PC-3 (cell line): ENCODE results near the gene RTKN2. TPM values are rescaled to one million over a fixed set of nuclear protein-coding genes. Genes with fewer than 3 reads are reported as not detected.

Experiments used
- ATAC-seq: fragments of 200-7000 bp; cut with Tn5 transposase; 2 replicates; pipeline ENCODE4 v1.9.1; 2020; ENCODE audit warnings: mild to moderate bottlenecking, moderate library complexity
- BruUV-seq: library from RNA; stranded (reverse); fragments of 400-500 nt; replicated peaks from 2 replicates; lab custom pipeline; 2021; lab: Mats Ljungman, UMichigan
- CTCF ChIA-PET: fragments of 300-600 bp; sonication (Branson Sonifier 250); formaldehyde crosslinking; loops from one replicate; lab custom pipeline; 2022; ENCODE audit warnings: antibody characterized with exemption; lab: Charles Lee
- POLR2A ChIA-PET: fragments of 300-600 bp; sonication (Branson Sonifier 250); formaldehyde crosslinking; loops from one replicate; lab custom pipeline; 2022; ENCODE audit warnings: antibody characterized with exemption; ENCODE audit not compliant: unreplicated experiment; lab: Charles Lee
- DNase-seq: peaks from one replicate; pipeline ENCODE4 v3.0.0-alpha.2; 2015
- H2AFZ ChIP-seq: fragments of 300-600 bp; sonication (generic); 2 replicates; pipeline ENCODE4 v1.6.0; 2016; ENCODE audit warnings: antibody characterized with exemption, low read length
- H3F3A ChIP-seq: fragments of 300-600 bp; sonication (generic); one replicate; pipeline ENCODE4 v1.6.0; 2017; ENCODE audit warnings: antibody characterized with exemption, low read length, control low read depth, mild to moderate bottlenecking; ENCODE audit not compliant: unreplicated experiment
- H3K27ac ChIP-seq: fragments of 300-600 bp; sonication (generic); 2 replicates; pipeline ENCODE4 v1.5.1; 2016; ENCODE audit warnings: mild to moderate bottlenecking, low read length
- H3K27me3 ChIP-seq: fragments of 300-600 bp; sonication (generic); 2 replicates; pipeline ENCODE4 v1.6.1; 2016; ENCODE audit warnings: low read length, mixed read lengths
- H3K36me3 ChIP-seq: fragments of 300-600 bp; sonication (generic); 2 replicates; pipeline ENCODE4 v1.6.1; 2016; ENCODE audit warnings: low read depth, mixed run types, low read length, mixed read lengths
- H3K4me1 ChIP-seq: fragments of 300-600 bp; sonication (generic); 2 replicates; pipeline ENCODE4 v1.5.1; 2016; ENCODE audit warnings: low read length; ENCODE audit not compliant: insufficient read depth
- H3K4me2 ChIP-seq: fragments of 300-600 bp; sonication (generic); 2 replicates; pipeline ENCODE4 v1.6.0; 2016; ENCODE audit warnings: low read length
- H3K4me3 ChIP-seq: fragments of 300-600 bp; sonication (generic); 2 replicates; pipeline ENCODE4 v1.5.1; 2016; ENCODE audit warnings: mild to moderate bottlenecking, low read length, mixed read lengths
- H3K79me2 ChIP-seq: fragments of 300-600 bp; sonication (generic); 2 replicates; pipeline ENCODE4 v1.6.1; 2017; ENCODE audit warnings: low read length, mixed read lengths
- H3K9ac ChIP-seq: fragments of 300-600 bp; sonication (generic); 2 replicates; pipeline ENCODE4 v1.6.0; 2016; ENCODE audit warnings: mild to moderate bottlenecking, low read length
- H3K9me2 ChIP-seq: fragments of 300-600 bp; sonication (generic); replicated peaks from 2 replicates; pipeline ENCODE4 v1.6.1; 2016; ENCODE audit warnings: mixed run types, low read length, mixed read lengths
- H3K9me3 ChIP-seq: fragments of 300-600 bp; sonication (generic); 2 replicates; pipeline ENCODE4 v1.6.1; 2016; ENCODE audit warnings: low read length, mixed read lengths
- H4K20me1 ChIP-seq: fragments of 300-600 bp; sonication (generic); 2 replicates; pipeline ENCODE4 v1.6.1; 2016; ENCODE audit warnings: low read length, mixed read lengths
- CTCF ChIP-seq: fragments of 300-600 bp; sonication (generic); conservative IDR thresholded peaks from 2 replicates; pipeline ENCODE4 v1.5.1; 2017; ENCODE audit warnings: antibody characterized with exemption, low read depth, mild to moderate bottlenecking, low read length
- EZH2 ChIP-seq: fragments of 300-600 bp; sonication (generic); IDR thresholded peaks from one replicate; pipeline ENCODE4 v1.6.1; 2017; ENCODE audit warnings: antibody characterized with exemption, mild to moderate bottlenecking, low read length; ENCODE audit not compliant: unreplicated experiment
- EZH2phosphoT487 ChIP-seq: fragments of 300-600 bp; sonication (generic); IDR thresholded peaks from 2 replicates; pipeline ENCODE4 v1.6.1; 2018; ENCODE audit warnings: mild to moderate bottlenecking, antibody characterized with exemption, low read length, borderline replicate concordance
- intact Hi-C: fragments of 100-400 bp; cut with micrococcal nuclease; formaldehyde crosslinking; loops from 2 replicates; pipeline ENCODE4 v1.9.0; 2023
- total RNA-seq: library from RNA; depleted of rRNA; stranded (reverse); fragments of >200 nt; gene quantifications from 2 replicates; pipeline ENCODE4 v1.2.3, GENCODE V29; 2014

RTKN2 gene
- total RNA-seq, 1 experiment from 2014 or later = 26.6 TPM

GRCh38 chr10:62306663-62307062 is 38.0 kb upstream of the RTKN2 start:
- H3K4me2 ChIP-seq = no peak overlapping the region
- DNase-seq = no peak
- BruUV-seq = no TSS peak
- CTCF ChIA-PET = no interaction called here
- H3K4me1 ChIP-seq = peaks cover 18% of the 10 kb centered on the region
- H3K79me2 ChIP-seq = no peaks in the 10 kb centered on the region
- H4K20me1 ChIP-seq = no peaks in the 10 kb centered on the region
- no peaks in the 10 kb centered on the region for H3K36me3 ChIP-seq
- POLR2A ChIA-PET = no interaction called here
- TF ChIP-seq EZH2 (no peak), EZH2phosphoT487 (no peak), CTCF (no peak)
- H3F3A ChIP-seq = no peaks in the 10 kb centered on the region
- no peaks in the 10 kb centered on the region for H3K27me3 ChIP-seq
- 0 out of 2 replicates have a peak, but pooled peaks cover 8% of the 10 kb centered on the region for H3K9me2 ChIP-seq
- intact Hi-C loops = no loop called here
- no peak overlapping the region for H2AFZ ChIP-seq
- no peaks in the 10 kb centered on the region for H3K9me3 ChIP-seq
- no peak overlapping the region for H3K9ac ChIP-seq
- no peak overlapping the region for H3K4me3 ChIP-seq
- no peak overlapping the region for H3K27ac ChIP-seq
- ATAC-seq = no peak

GRCh38 chr10:62305813-62306212 is 37.2 kb upstream of the RTKN2 start:
- CTCF ChIA-PET = interaction anchor here (0.6 kb wide), 1 partner anchor 310 kb away, joined by 3 read pairs; no protein-coding TSS in a partner anchor
- Histone ChIP-seq H3K9ac (no peak overlapping the region), H3K4me2 (no peak overlapping the region), H2AFZ (no peak overlapping the region), H3K4me1 (peaks cover 18% of the 10 kb centered on the region), H3K27me3 (no peaks in the 10 kb centered on the region), H3K9me2 (0 out of 2 replicates have a peak, but pooled peaks cover 8% of the 10 kb centered on the region), H3K27ac (no peak overlapping the region), H3F3A (no peaks in the 10 kb centered on the region), H3K36me3 (no peaks in the 10 kb centered on the region), H3K4me3 (no peak overlapping the region), H4K20me1 (no peaks in the 10 kb centered on the region), H3K9me3 (no peaks in the 10 kb centered on the region), H3K79me2 (no peaks in the 10 kb centered on the region)
- ATAC-seq = no peak
- TF ChIP-seq EZH2phosphoT487 (no peak), CTCF (no peak), EZH2 (no peak)
- POLR2A ChIA-PET = no interaction called here
- BruUV-seq = no TSS peak
- intact Hi-C loops = no loop called here
- peak; percentile 36 for DNase-seq

- Histone ChIP-seq H3K27ac (peak overlapping the region; percentile 1; the same call in 1 of the 2 replicates), H3K9me2 (0 out of 2 replicates have a peak, but pooled peaks cover 5% of the 10 kb centered on the region), H4K20me1 (no peaks in the 10 kb centered on the region), H3K4me1 (peaks cover 18% of the 10 kb centered on the region), H3F3A (no peaks in the 10 kb centered on the region), H3K4me3 (no peak overlapping the region), H3K9ac (no peak overlapping the region), H3K36me3 (no peaks in the 10 kb centered on the region), H3K27me3 (no peaks in the 10 kb centered on the region), H2AFZ (no peak overlapping the region), H3K79me2 (no peaks in the 10 kb centered on the region), H3K4me2 (peak overlapping the region; percentile 4), H3K9me3 (no peaks in the 10 kb centered on the region)
- ChIA-PET CTCF (no interaction called here), POLR2A (interaction anchor here (0.6 kb wide), 2 partner anchors 102 to 283 kb away, joined by 4 read pairs; no protein-coding TSS in a partner anchor)
- DNase-seq = peak; percentile 70
- TF ChIP-seq CTCF (no peak), EZH2phosphoT487 (no peak)
- peak; percentile 72 for ATAC-seq
- intact Hi-C loops = loop anchor here (2.0 kb wide), 1 partner anchor 29 kb away; no protein-coding TSS in a partner anchor
- no TSS peak for BruUV-seq
These were observed 35.3 kb upstream of the RTKN2 start for GRCh38 chr10:62303922-62304321.
